SK-N-SH treated with all-trans-retinoic acid at 6 μM for 48 hours (cell line): ENCODE results near the gene NME7.

Experiments used
- CREB5 ChIP-seq: fragments of 250-450 bp; sonication (Bioruptor Pico); IDR thresholded peaks from 2 replicates; pipeline ENCODE4 v1.5.1; 2020; ENCODE audit warnings: low read depth, mild to moderate bottlenecking, moderate library complexity
- CSRNP3 ChIP-seq: fragments of 250-450 bp; sonication (Bioruptor Pico); IDR thresholded peaks from 2 replicates; pipeline ENCODE4 v1.5.1; 2021; ENCODE audit warnings: mild to moderate bottlenecking, moderate library complexity
- PPARA ChIP-seq: fragments of 250-450 bp; sonication (Bioruptor Pico); IDR thresholded peaks from 2 replicates; pipeline ENCODE4 v1.5.0; 2020; ENCODE audit warnings: mild to moderate bottlenecking, borderline replicate concordance
- SNAI2 ChIP-seq: fragments of 250-450 bp; sonication (Bioruptor Pico); IDR thresholded peaks from 2 replicates; pipeline ENCODE4 v1.5.0; 2020; ENCODE audit warnings: mild to moderate bottlenecking, moderate library complexity
- TCF4 ChIP-seq: fragments of 250-450 bp; sonication (Bioruptor Pico); IDR thresholded peaks from 2 replicates; pipeline ENCODE4 v1.8.0; 2021; ENCODE audit warnings: mild to moderate bottlenecking, moderate library complexity, borderline replicate concordance
- ZC3H10 ChIP-seq: fragments of 250-450 bp; sonication (Bioruptor Pico); IDR thresholded peaks from 2 replicates; pipeline ENCODE4 v1.5.1; 2021; ENCODE audit warnings: mild to moderate bottlenecking, moderate library complexity
- ZFP3 ChIP-seq: fragments of 250-450 bp; sonication (Bioruptor Pico); IDR thresholded peaks from 2 replicates; pipeline ENCODE4 v1.5.0; 2020; ENCODE audit warnings: mild to moderate bottlenecking, moderate library complexity
- ZNF565 ChIP-seq: fragments of 450-650 bp; formaldehyde crosslinking; conservative IDR thresholded peaks from 2 replicates; pipeline ENCODE4 v1.5.0; 2020; ENCODE audit warnings: low read depth, mild to moderate bottlenecking, moderate library complexity
- TF ChIP-seq, protein P1 (sequence below): fragments of 250-450 bp; sonication (Bioruptor Pico); IDR thresholded peaks from 2 replicates; pipeline ENCODE4 v1.5.0; 2020; ENCODE audit warnings: mild to moderate bottlenecking, moderate library complexity
- TF ChIP-seq, protein P2 (sequence below): fragments of 250-450 bp; sonication (Bioruptor Pico); IDR thresholded peaks from 2 replicates; pipeline ENCODE4 v1.8.0; 2020; ENCODE audit warnings: mild to moderate bottlenecking, moderate library complexity, borderline replicate concordance

- TF ChIP-seq CSRNP3 (CRISPR knock-in tag) (no peak), TCF4 (CRISPR knock-in tag) (no peak), ZNF565 (CRISPR knock-in tag) (no peak), PPARA (CRISPR knock-in tag) (no peak), ZFP3 (CRISPR knock-in tag) (no peak), SNAI2 (CRISPR knock-in tag) (no peak), ZC3H10 (CRISPR knock-in tag) (no peak), CREB5 (CRISPR knock-in tag) (no peak)
- TF ChIP-seq, protein P1, sequence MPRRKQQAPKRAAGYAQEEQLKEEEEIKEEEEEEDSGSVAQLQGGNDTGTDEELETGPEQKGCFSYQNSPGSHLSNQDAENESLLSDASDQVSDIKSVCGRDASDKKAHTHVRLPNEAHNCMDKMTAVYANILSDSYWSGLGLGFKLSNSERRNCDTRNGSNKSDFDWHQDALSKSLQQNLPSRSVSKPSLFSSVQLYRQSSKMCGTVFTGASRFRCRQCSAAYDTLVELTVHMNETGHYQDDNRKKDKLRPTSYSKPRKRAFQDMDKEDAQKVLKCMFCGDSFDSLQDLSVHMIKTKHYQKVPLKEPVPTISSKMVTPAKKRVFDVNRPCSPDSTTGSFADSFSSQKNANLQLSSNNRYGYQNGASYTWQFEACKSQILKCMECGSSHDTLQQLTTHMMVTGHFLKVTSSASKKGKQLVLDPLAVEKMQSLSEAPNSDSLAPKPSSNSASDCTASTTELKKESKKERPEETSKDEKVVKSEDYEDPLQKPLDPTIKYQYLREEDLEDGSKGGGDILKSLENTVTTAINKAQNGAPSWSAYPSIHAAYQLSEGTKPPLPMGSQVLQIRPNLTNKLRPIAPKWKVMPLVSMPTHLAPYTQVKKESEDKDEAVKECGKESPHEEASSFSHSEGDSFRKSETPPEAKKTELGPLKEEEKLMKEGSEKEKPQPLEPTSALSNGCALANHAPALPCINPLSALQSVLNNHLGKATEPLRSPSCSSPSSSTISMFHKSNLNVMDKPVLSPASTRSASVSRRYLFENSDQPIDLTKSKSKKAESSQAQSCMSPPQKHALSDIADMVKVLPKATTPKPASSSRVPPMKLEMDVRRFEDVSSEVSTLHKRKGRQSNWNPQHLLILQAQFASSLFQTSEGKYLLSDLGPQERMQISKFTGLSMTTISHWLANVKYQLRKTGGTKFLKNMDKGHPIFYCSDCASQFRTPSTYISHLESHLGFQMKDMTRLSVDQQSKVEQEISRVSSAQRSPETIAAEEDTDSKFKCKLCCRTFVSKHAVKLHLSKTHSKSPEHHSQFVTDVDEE (CRISPR knock-in tag), result no peak
- TF ChIP-seq, protein P2, sequence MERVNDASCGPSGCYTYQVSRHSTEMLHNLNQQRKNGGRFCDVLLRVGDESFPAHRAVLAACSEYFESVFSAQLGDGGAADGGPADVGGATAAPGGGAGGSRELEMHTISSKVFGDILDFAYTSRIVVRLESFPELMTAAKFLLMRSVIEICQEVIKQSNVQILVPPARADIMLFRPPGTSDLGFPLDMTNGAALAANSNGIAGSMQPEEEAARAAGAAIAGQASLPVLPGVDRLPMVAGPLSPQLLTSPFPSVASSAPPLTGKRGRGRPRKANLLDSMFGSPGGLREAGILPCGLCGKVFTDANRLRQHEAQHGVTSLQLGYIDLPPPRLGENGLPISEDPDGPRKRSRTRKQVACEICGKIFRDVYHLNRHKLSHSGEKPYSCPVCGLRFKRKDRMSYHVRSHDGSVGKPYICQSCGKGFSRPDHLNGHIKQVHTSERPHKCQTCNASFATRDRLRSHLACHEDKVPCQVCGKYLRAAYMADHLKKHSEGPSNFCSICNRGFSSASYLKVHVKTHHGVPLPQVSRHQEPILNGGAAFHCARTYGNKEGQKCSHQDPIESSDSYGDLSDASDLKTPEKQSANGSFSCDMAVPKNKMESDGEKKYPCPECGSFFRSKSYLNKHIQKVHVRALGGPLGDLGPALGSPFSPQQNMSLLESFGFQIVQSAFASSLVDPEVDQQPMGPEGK (CRISPR knock-in tag), result no peak
Observed at GRCh38 chr1:169260478-169261151, 107.0 kb downstream of the NME7 start.
